Fibroblast of skin of scalp (primary cell): ENCODE data around the gene CFAP99.

ENCODE experiments used
- DNase-seq: peaks from one replicate; pipeline ENCODE4 v3.0.0-alpha.2; 2013

The CFAP99 gene

GRCh38 chr4:2511645-2512131, 92.9 kb downstream of the CFAP99 start:
- DNase-seq: no peak
